Adipose tissue (tissue), 3 donors: Measurements from ENCODE around the gene MAP2K5. TPM values are rescaled to one million over a fixed set of nuclear protein-coding genes. Genes with fewer than 3 reads are reported as not detected.

Experiments
- H3K27ac ChIP-seq: one replicate; pipeline ENCODE4 v1.5.1; 2013; ENCODE audit warnings: low read depth, low read length
- WGBS, 3 donors: extraction: QIAGEN DNeasy Blood & Tissue Kit; methylation state at CpG; one replicate each; pipeline ENCODE4 v1.1.7; 2013; 5-methylcytosine and 5-hydroxymethylcytosine counted together
- polyA plus RNA-seq, 3 donors: library from polyadenylated mRNA; stranded (reverse); fragments of 200-250 nt; gene quantifications; one replicate each; pipeline ENCODE4 v1.2.3, GENCODE V29; 2013
- donor health status: healthy with polysubstance abuse.
- donor health status: Bipolar disorder and iron deficiency.
- donor health status: healthy.

MAP2K5 gene
- polyA plus RNA-seq, 3 donors = 10.3 to 13.3 (median 10.7) TPM

- H3K27ac ChIP-seq = no peak overlapping the region
- WGBS, 3 donors = 92 to 96% (median 94%) methylated on average over 5 of the region's 5 CpGs
Measured at GRCh38 chr15:67579164-67579563, 36.7 kb downstream of the MAP2K5 start.

- WGBS, 3 donors = 84 to 93% (median 92%) methylated on average over 4 of the region's 4 CpGs
- no peak overlapping the region for H3K27ac ChIP-seq
Measured at GRCh38 chr15:67579967-67580366, 37.5 kb downstream of the MAP2K5 start.

- H3K27ac ChIP-seq = no peak overlapping the region
- WGBS, 3 donors = 71 to 84% (median 79%) methylated on average over 2 of the region's 2 CpGs
Measured at GRCh38 chr15:67584157-67584556, 41.7 kb downstream of the MAP2K5 start.

GRCh38 chr15:67585681-67586080 lies 43.2 kb downstream of the MAP2K5 start:
- WGBS, 3 donors = 96 to 99% (median 97%) methylated on average over 4 of the region's 4 CpGs
- no peak overlapping the region for H3K27ac ChIP-seq

GRCh38 chr15:67587331-67587730 lies 44.8 kb downstream of the MAP2K5 start:
- WGBS, 3 donors = 66 to 71% (median 70%) methylated on average over 7 of the region's 7 CpGs
- no peak overlapping the region for H3K27ac ChIP-seq

- WGBS, 3 donors = 62 to 88% (median 69%) methylated on average over 3 of the region's 3 CpGs
- no peak overlapping the region for H3K27ac ChIP-seq
Measured at GRCh38 chr15:67587754-67588153, 45.3 kb downstream of the MAP2K5 start.

- 93 to 96% (median 94%) methylated on average over 3 of the region's 3 CpGs for WGBS, 3 donors
- no peak overlapping the region for H3K27ac ChIP-seq
Measured at GRCh38 chr15:67590191-67590590, 47.7 kb downstream of the MAP2K5 start.

- no peak overlapping the region for H3K27ac ChIP-seq
Measured at GRCh38 chr15:67592245-67592644, 49.7 kb downstream of the MAP2K5 start.

GRCh38 chr15:67593562-67593961 lies 51.1 kb downstream of the MAP2K5 start:
- H3K27ac ChIP-seq = no peak overlapping the region
- 80 to 97% (median 96%) methylated on average over 6 of the region's 6 CpGs for WGBS, 3 donors

GRCh38 chr15:67594770-67595169 lies 52.3 kb downstream of the MAP2K5 start:
- no peak overlapping the region for H3K27ac ChIP-seq

- no peak overlapping the region for H3K27ac ChIP-seq
Measured at GRCh38 chr15:67595572-67595971, 53.1 kb downstream of the MAP2K5 start.

- 86 to 92% (median 88%) methylated on average over 2 of the region's 2 CpGs for WGBS, 3 donors
- H3K27ac ChIP-seq = no peak overlapping the region
Measured at GRCh38 chr15:67601073-67601472, 58.6 kb downstream of the MAP2K5 start.

- 90 to 97% (median 93%) methylated on average over 4 of the region's 4 CpGs for WGBS, 3 donors
- H3K27ac ChIP-seq = no peak overlapping the region
Measured at GRCh38 chr15:67603063-67603462, 60.6 kb downstream of the MAP2K5 start.

- no peak overlapping the region for H3K27ac ChIP-seq
- 92 to 97% (median 96%) methylated on average over 2 of the region's 2 CpGs for WGBS, 3 donors
Measured at GRCh38 chr15:67605871-67606270, 63.4 kb downstream of the MAP2K5 start.

GRCh38 chr15:67606742-67607141 lies 64.2 kb downstream of the MAP2K5 start:
- no peak overlapping the region for H3K27ac ChIP-seq
- WGBS, 3 donors = 94 to 97% (median 97%) methylated on average over 1 of the region's 1 CpG

- no peak overlapping the region for H3K27ac ChIP-seq
- 89 to 95% (median 93%) methylated on average over 4 of the region's 4 CpGs for WGBS, 3 donors
Measured at GRCh38 chr15:67607329-67607728, 64.8 kb downstream of the MAP2K5 start.

- WGBS, 3 donors = 92 to 97% (median 94%) methylated on average over 3 of the region's 3 CpGs
Measured at GRCh38 chr15:67607959-67608637, 65.6 kb downstream of the MAP2K5 start.

GRCh38 chr15:67608638-67608959 lies 66.1 kb downstream of the MAP2K5 start:
- 88 to 96% (median 96%) methylated on average over 2 of the region's 2 CpGs for WGBS, 3 donors
- H3K27ac ChIP-seq = no peak overlapping the region

More at GRCh38 chr15:67607959-67608637, 65.6 kb downstream of the MAP2K5 start:
- H3K27ac ChIP-seq = no peak overlapping the region

- 52 to 78% (median 72%) methylated on average over 6 of the region's 6 CpGs for WGBS, 3 donors
- no peak overlapping the region for H3K27ac ChIP-seq
Measured at GRCh38 chr15:67611370-67612369, 69.2 kb downstream of the MAP2K5 start.

- 42 to 86% (median 84%) methylated on average over 1 of the region's 1 CpG for WGBS, 3 donors
- no peak overlapping the region for H3K27ac ChIP-seq
Measured at GRCh38 chr15:67613211-67613610, 70.7 kb downstream of the MAP2K5 start.
